SIG-M5 treated with dmso at 0.1 percent for 504 hours (cell line): ENCODE measurements around the gene THSD4.
A peak's percentile ranks its signal among the peaks of the same experiment; 100 is the strongest.
"Not testable (repeated sequence)": the region's sequence is repeated elsewhere in the genome, so short reads cannot be mapped to it uniquely, and the experiment has no call there.

Experiments
- DNase-seq: peaks from one replicate; lab custom pipeline; 2025; ENCODE audit not compliant: unreplicated experiment; lab: John Stamatoyannopoulos, UW

THSD4 gene

DNA sequence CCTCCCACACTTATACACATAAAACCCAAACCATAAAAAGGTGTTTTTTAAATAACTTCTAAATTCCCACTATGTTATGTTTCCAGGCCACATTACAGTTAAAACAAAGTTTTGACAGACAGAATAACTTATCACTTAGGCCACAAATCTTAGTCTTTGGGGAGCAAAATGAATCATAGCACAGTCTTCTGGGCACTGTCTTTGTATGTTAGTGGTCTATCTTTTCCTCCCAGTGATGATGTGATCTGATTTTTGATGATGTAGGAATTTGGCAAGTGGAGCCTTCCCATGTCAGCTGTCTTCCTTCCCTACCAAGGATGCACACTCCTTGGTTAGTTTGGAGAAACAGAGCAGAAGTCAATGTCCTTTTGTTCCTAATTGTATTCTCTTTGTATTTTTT, 67.3 kb downstream of the THSD4 start:
- no peak for DNase-seq

DNA sequence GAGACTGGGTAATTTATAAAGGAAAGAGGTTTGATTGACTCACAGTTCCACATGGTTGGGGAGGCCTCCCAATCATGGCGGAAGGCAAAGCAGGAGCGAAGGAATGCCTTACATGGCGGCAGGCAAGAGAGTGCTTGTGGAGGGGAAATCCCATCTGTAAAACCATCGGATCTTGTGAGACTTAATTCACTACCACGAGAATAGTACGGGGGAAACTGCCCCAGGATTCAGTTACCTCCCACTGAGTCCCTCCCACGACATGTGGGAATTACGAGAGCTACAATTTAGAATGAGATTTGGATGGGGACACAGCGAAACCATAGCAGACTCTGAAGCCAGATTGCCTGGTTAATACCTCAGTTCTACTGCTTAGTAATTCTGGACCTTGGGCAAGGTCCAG, 67.8 kb downstream of the THSD4 start:
- DNase-seq = no peak

DNA sequence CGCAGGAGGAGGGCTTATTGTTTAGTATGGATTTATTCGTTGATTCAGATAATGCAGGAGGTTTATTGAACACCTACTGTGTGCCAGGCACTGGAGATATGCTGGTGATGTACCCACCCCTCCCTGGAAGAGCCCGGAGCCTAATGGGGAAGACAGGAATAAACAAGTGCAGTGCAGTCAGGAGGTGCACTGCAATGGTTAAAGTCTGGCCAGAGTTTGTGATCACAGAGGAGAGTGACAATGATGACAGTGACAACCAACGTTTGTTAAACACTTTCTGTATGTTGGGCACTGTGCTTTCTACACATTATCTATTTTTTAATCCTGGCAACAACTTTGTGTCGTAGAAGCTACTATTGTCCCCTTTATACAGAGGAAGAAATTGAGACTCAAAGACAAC, 70.4 kb downstream of the THSD4 start:
- no peak for DNase-seq

DNA sequence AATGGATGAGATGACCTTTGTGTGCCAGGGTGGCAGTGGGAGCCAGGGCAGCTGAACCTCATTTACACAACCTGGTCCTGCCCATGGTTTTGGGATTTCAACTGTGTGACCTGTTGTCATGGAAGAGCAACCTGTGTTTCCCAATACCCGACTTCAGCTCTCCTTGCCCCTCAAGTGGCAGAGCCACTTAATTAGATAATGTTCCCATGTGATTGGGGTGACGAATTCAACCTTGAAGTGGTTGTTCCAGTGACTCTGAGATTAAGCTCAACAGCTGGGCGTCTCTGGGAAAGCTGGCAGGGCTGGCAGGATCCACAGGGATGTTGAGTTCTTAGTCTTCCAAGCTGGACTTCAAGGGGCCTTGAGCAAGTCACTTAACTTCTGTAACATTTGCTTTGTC, 71.0 kb downstream of the THSD4 start:
- DNase-seq = no peak

DNA sequence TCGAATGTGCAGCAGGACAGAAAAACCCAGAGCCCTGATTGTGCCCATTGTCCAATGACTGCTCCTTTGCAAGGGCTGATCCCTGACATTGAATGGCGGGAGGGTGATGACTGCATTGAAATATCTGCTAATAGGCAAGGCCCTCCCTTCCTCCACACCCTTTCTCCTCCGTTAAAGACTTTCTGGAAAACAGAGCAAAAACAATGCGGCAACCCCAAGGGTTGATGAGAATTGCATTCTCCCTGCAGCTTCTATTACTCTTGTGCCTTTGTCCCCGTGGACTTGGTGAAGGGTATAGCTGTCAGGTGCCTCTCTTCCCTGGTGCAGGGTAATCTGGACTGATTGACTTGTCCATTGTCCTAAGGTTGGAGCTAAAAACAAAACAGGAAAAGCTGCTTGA, 71.8 kb downstream of the THSD4 start:
- no peak for DNase-seq

DNA sequence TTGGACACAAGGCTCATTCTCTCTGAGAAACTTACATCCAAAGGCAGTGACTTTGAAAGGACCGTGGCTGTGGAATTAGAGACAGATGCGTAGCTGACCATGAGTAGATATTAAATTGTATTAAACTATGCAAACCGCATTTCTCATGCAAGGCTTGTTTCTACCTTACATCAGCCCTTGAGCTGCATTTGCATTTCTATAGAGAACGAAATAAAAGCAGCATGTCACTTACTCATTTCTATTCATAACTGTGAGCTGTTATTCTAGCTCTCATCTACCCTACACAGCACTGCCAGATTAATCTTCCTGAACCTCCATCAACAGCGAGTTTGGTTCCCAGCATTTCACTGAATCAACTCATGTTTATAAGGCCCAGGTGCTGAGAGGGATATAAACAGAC, 72.3 kb downstream of the THSD4 start:
- no peak for DNase-seq

DNA sequence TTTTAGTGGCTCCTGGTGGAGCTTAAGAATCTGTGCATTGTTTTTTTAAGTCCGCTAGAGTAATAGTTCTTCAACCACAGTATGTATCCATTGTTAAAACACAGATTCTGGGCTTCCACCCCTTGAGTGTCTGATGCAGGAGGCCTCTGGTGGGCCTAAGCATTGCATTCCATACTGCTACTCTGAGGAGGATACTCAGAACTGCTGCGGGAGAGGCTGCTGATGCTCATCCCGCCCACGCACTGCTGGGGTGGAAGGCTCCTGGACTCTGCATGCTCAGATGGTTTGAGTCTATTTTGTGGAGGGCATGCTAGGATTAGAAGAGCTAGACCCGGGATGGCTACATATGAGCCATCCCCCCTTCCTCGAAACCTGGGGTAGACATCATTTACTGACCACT, 74.4 kb downstream of the THSD4 start:
- no peak for DNase-seq

DNA sequence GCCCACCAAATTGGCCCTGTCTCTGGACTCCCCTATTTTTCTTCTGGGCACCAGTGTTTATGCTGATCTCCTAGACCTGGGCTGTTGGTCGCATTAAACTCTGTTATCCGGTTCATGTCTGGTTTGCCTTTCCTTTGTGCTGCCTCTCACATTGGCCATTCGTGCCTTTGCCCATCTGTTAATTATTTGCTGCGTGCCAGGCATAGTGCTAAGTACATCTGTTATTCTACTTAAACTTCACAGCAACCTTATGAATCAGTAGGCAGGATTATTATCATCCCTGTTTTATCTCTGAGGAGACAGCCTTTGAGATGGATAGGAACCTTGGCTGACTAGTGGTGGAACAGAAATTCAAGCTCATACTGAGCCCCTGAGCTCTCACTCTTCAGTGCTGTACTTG, 76.0 kb downstream of the THSD4 start:
- no peak for DNase-seq

DNA sequence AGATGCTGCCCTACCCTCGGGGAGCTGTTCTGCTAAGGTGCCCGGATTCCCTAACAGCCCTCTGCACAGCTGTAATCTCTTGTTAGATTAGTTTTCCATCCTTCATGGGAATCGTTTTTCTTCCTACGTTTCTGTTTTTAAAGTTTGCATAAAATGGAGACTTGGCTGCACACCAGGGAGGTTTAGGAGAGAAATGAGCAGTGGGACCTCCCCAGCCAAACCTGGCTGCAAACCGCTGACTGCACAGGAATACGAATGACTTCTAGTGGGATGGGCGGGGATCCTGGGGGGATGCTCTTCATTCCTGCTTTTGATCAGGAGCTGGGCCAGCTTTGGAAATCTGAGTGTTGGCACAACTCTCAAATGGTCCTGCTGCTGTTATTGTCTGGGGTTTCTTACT, 77.5 kb downstream of the THSD4 start:
- DNase-seq = no peak

DNA sequence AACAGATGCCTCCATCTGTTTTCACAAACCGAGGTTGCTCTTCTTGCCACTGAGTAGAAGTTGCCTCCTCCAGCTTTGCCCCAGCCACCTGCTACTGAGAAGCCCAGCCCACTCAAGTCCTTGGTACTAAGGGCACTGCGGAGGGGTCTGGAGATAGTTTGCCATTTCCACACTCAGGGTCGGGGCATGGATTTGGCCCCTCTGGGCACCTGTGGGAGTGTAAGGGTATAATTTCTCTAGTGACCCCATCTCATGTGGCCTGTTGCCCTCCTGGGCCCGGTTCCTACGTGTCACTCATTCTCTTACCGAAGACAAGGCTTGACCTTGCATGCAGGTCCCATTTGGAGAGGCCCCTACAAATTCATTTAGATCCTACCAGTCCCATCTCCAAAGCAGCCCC, 79.0 kb downstream of the THSD4 start:
- no peak for DNase-seq

DNA sequence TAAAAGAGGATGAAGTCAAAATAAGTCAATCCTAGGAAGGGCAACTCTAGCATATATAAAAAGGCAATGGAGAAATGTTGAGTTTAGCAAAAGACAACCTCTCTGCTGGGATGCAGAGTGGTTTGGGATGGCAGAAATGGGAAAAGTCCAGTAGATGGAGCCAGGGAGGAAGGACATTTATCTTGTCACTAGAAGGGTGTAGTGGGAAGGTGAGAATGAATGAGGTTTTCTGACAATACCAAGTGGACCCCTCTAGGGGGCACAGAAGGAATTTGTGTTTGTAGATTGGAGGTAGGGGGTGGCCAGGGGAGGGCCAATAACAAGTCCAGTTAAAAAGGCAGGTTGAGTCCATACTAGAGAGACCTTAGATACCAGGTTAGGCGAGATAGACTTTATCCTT, 80.0 kb downstream of the THSD4 start:
- peak; percentile 9 for DNase-seq

DNA sequence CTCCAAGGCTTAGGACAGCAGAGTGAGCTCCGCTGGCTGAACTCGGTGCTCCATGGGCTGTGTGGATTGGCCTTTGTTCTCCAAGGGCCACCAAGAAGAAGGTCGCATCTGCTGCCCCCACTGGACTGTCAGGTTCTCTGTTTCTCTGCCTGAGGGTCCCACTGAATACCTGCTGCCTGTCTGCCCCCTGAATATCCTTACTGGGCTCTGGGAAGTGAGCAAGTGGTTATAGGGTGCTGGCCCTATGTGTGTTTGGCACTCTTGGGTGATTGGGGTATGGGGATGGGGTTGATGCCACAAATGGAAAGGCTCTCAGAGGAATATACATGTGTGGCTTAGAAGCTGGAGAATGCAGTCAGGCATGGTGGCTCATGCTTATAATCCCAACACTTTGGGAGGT, 82.3 kb downstream of the THSD4 start:
- no peak for DNase-seq

DNA sequence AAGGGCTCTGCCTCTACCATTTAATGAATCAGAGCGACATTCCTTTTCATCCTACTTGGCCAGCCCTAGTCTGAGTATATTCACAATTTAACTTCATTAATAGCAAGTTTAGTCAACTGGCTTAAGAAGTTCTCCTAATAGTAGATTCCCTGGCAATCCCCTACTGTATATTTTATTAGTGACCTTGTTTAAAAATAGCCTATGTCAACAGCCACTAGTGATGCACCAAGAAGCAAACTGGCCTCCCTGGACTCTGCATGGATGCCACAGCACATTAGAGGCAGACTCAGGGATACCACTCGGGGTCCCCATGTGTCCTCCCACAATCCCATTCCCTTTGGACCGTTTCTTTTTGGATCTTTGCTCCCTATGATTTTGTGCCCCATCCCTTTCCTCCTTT, 83.6 kb downstream of the THSD4 start:
- DNase-seq = no peak

DNA sequence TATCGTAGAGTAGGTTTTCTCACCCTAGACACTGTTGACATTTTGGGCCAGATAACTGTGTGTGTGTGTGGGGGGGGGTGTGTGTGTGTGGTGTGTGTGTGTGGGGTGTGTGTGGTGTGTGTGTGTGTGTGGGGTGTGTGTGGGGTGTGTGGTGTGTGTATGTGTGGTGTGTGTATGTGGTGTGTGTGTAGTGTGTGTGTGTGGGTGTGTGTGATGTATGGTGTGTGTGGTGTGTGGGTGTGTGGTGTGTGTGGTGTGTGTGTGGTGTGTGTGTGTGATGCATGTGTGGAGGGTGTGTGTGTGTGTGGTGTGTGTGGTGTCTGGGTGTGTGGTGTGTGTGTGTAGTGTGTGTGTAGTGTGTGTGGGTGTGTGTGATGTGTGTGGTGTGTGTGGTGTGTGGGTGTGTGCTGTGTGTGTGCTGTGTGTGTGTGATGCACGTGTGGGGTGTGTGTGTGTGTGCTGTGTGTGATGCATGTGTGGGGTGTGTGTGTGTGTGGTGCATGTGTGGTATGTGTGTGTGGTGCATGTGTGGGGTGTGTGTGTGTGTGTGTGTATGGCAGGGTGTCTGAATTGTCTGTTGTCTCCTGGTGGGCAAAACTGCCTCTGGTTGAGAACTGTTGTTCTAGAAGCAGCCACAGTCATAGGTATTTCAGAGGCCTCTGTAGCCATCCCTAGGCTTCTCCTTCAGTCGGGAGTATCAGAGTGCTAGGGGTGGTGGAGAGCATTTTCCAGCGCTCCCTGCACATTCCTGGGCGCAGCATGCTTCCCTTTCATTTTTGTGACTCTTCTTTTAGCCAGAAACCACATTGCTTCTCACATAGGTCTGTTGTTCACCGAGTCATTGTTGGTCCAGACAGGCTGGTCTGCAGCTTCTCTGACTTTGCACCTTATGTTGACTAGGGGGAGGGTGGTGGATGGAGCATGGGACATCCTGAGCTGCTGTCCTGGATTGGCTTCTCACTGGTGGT, 84.4 kb downstream of the THSD4 start:
- no peak for DNase-seq

DNA sequence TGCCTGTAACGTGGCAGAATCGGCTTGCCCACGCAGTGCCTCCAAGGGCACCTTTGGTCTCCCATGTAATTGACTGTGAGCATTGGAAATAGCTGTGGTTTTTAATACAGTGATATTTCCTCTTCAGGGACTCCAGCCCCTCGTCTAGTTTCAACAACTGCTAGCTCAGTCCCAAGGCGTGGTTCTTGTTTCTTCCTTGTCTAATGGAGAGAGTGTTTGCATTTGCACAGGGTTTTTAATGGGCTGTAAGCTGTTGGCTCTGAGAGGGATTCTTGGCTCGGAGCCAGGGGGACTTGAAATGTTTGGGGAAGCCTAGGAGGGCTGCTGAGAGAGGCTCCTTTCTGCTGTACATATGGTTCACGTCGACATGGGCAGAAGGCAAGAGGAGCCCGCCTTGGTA, 86.2 kb downstream of the THSD4 start:
- no peak for DNase-seq

DNA sequence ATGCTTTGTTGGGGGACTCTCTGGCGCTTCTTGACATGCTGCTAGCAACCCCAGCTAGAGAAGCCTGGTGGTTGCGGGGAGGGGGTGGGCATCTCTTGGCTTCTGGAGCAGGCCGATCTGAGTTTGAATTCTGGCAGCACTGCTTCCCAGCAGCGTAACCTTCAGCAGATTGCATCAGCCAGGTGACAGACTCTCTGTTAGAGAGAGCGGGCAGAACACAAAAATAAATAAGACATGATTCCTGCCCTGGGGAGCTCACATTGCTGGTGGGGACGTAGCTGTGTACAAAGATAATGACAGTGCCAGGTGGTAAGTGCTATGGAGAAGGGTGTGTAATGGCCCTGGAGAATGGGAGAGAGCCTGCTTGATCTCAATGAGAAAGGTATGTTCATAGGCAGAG, 87.4 kb downstream of the THSD4 start:
- no peak for DNase-seq

DNA sequence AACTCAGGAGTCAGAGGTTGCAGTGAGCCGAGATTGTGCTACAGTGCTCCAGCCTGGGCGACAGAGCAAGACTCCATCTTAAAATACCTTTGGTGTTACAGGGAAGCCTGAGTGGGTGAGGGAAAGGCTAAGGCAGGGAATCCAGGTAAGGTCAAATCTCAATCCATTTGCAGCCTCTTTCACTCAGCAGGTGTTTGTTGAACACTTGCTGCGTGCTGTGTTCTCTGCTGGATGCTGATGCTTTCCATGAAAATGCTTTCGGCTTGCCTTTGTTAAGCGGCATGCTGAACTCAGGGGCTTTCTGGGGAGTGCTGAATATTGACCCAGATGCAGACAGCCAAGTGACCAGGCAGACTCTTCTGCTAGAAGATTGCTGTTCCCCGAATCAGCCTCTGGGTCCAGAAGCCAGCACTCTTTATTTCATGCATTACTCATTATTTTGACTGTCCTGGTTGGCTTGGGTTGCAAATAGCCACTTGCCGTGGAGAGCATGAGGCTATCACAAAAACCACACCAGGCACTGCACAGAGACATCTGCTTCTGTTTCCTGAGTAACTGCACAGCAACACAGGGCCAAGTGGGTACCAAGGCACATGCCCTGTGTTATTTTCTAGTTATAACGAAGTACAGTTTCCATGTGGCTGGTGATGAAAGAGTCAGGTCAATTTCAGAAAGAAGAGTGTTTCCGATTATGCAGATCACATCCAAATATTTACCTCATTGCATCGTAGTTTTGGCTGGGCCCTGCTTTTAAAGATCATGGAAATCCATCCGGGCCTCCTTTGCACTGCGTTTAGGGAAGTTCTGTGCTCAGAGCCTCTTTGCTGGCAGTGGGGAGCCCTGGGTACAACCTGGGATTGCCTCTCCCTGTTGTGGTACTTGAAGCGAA, 88.6 kb downstream of the THSD4 start:
- no peak for DNase-seq

DNA sequence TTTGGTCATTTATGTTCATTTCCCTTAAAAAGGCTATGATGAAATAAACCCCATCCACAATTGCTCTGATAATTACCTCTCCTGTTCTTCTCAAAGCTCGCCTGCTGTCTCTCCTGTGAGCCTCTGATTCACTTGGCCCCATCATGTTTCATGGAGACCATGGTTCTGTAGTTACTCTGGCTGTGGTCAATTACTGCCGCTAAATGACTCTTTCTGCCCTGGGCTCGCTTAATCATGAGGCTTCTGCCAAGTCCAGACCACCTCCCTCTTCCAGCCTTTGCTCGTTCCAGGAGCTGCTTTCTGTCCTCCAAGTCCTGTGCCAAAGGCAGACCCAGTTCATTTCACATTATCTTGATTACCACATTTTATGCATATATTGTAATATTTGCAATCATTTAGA, 91.9 kb downstream of the THSD4 start:
- DNase-seq = no peak

DNA sequence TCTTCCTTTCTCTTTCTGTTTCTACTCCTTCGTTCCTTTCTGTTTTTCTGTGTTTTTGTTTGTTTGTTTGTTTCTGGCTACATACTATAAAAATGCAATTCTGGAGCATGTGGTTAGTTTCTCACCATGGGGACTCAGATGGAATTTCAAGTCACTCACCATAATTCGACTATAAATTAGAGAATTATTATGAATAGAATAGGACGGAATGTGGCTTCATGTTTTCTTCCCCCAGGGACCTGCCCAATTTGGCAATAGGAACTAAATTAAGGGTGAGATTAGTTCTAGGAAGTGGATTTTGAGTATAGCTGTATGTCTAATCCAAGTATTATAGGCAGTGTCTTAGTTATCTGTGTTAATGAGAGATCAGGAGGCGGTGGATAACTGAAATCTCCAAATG, 96.9 kb downstream of the THSD4 start:
- DNase-seq = no peak

DNA sequence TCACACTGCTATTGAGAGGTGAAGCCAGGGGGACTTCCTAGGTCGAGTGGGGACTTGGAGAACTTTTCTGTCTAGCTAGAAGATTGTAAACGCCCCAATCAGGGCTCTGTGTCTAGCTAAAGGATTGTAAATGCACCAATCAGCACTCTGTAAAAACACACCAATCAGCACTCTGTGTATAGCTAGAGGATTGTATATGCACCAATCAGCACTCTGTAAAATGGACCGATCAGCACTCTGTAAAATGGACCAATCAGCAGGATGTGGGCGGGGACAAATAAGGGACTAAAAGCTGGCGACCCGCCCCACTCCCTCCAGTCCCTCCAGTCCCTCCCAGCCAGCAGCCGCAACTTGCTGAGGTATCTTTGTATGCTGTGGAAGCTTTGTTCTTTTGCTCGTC, 98.7 kb downstream of the THSD4 start:
- not testable (repeated sequence) for DNase-seq

DNA sequence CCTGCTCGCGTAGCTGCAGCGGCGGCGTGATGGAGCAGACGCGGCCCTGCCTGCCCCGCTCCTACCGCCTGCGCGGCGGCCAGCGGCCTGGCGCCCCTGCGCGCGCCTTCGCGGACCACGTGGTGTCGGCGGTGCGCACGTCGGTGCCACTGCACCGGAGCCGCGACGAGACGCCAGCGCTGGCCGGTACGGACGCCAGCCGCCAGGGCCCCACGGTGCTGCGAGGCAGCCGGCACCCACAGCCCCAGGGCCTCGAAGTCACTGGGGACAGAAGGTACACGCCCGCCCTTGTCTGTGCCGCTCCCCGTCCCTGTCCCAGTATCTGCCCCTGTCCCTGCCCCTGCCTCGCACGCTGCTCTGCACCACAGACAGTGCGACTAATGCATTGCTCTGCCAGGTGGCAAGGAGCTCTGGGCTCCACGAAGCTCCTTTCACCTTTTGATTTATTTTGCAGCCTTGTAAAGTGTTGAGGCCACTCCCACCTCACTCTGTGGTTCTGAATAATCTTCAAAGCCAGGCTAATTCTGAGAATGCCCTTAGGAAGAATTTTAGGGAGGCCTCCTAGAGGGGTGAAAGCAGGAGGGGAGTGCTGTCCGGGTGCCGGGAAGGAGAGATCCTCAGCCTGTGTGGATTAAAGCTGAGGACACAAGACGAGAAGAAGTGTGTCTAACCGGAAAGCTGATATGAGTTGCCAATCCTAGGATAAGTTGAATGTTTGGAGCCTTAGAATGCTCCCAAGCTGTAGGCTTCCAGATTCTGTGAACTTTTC, 100.0 kb downstream of the THSD4 start:
- DNase-seq = no peak
